ENCODE measurements around the gene AOX1. TPM values are rescaled to one million over a fixed set of nuclear protein-coding genes. Genes with fewer than 3 reads are reported as not detected.
"Not testable (repeated sequence)": the region's sequence is repeated elsewhere in the genome, so short reads cannot be mapped to it uniquely, and the experiment has no call there.

AOX1 gene
- total RNA-seq, 2 experiments from 2014 or later, result 0.20 TPM; not detected in 1

DNA sequence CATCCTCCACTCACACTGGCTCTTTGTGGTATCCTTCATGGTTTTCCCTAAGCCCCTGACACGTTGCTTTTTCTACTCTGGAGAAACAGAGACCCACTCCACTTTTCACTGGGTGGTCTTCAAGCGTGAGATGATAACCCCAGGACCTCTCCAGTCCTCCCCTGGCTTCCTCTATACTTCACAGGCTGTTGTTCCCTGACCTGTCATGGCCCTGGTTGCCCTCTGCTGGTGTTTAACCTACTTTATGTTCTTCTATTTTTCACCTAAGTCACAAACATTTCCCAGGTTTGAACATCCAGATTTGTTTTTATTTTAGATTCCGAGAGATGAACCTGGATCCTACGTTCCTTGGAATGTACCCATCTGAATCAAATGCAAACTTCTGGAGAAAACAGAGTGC is 84.5 kb downstream of the AOX1 start:
- no peak for ATAC-seq
- CTCF ChIA-PET, result no interaction called here
- DNase-seq, result no peak
- Mint-ChIP-seq H3K4me3 (no peak overlapping the region), H3K4me1 (peaks cover 5% of the 10 kb centered on the region), H3K27ac (no peak overlapping the region), H3K9me3 (ENCODE audit: low read depth) (no peaks in the 10 kb centered on the region), H3K27me3 (peaks cover 13% of the 10 kb centered on the region), H3K36me3 (no peaks in the 10 kb centered on the region)

DNA sequence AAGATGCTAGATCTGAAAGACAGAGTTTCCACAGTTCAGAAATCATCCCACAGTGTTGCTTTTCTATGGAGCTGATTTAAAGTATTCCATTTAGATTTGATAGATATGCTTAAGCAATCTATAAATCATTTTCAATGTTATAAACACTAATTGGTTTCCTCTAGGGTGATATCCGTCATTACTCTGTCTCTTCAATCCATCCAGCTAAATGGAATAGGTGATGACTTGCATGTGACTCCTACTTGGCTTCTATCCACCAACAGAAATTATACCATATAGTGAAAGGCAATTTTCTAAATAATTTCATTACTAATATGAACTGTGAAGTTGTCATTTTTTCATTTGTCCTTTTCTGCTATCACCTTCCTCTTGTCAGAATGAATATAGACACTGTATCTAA is 84.9 kb downstream of the AOX1 start:
- no peak for DNase-seq
- Mint-ChIP-seq H3K27ac (no peak overlapping the region), H3K4me3 (no peak overlapping the region), H3K4me1 (peaks cover 5% of the 10 kb centered on the region), H3K36me3 (no peaks in the 10 kb centered on the region), H3K9me3 (ENCODE audit: low read depth) (no peaks in the 10 kb centered on the region), H3K27me3 (peaks cover 13% of the 10 kb centered on the region)
- CTCF ChIA-PET, result no interaction called here
- ATAC-seq, result no peak

DNA sequence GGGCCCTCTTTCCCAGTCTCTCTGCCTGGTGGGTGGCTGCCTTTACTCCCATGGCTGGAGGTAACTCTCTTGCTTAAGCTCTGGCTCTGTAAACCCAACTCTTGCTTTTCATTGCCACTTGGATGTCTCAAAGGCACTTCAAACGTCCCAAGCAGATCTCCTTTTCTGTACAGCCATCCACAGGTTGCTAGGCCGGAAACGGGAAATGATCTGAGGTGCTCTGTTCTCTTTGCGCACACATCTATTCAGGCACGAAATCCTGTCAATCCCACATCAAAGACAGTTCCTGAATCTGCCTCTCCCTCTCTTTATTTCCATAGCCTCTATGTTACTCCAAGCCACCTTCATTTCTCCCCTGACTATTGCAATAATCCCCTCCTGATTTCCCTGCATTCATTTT is 87.4 kb downstream of the AOX1 start:
- H3K4me1 Mint-ChIP-seq, result peaks cover 5% of the 10 kb centered on the region

DNA sequence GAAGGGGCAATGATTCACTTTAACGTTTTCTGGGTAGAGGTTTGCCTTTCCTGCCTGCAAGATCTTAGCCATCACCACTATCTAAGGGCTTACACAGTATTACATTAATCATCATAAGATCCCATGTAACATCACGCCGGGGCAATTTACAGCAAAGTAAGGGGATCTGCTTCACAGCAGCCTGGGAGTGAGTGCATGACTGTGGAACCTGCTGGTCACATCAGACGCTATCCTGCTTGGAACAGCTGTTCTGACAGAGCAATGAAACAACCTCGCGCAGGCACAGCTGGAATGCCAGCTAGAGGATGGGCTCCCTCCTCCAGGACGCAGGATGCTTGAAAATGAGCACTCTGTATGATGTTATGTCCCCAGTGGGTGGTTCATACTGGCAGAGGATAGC is 89.0 kb downstream of the AOX1 start:
- H3K36me3 Mint-ChIP-seq, result no peaks in the 10 kb centered on the region
- no peak overlapping the region for H3K4me3 Mint-ChIP-seq
- CTCF ChIA-PET, result no interaction called here
- no peak for DNase-seq
- peaks cover 5% of the 10 kb centered on the region for H3K4me1 Mint-ChIP-seq
- no peaks in the 10 kb centered on the region for H3K9me3 Mint-ChIP-seq (ENCODE audit: low read depth)
- peaks cover 27% of the 10 kb centered on the region for H3K27me3 Mint-ChIP-seq
- ATAC-seq, result no peak
- H3K27ac Mint-ChIP-seq, result no peak overlapping the region

More for the DNA sequence above, 87.4 kb downstream of the AOX1 start:
- no peak overlapping the region for H3K4me3 Mint-ChIP-seq
- no peak for ATAC-seq
- H3K27ac Mint-ChIP-seq, result no peak overlapping the region
- H3K27me3 Mint-ChIP-seq, result peaks cover 20% of the 10 kb centered on the region
- H3K9me3 Mint-ChIP-seq (ENCODE audit: low read depth), result no peaks in the 10 kb centered on the region
- CTCF ChIA-PET, result no interaction called here
- no peak for DNase-seq
- H3K36me3 Mint-ChIP-seq, result no peaks in the 10 kb centered on the region

DNA sequence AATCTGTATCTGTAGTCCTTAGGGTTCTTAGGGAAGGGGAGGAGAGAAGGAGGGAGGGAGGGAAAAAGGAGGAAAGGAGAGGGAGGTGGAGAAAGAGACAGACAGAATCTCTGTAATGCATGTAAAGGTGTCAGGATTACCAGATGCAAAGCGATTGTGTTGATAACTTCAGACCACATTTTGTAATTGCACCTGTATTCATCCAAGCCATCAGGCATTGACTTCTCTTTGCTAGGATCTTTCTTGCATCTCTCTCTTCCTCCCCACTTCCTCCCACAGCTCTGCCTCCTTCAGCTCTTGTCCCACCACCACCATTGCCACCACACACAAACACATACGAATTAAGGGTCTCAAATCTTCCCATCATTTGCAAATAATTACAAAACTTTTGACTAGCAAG is 91.4 kb downstream of the AOX1 start:
- H3K4me1 Mint-ChIP-seq, result peaks cover 5% of the 10 kb centered on the region
- no peak for ATAC-seq
- no peak for DNase-seq
- CTCF ChIA-PET, result interaction anchor here (1.6 kb wide), 1 partner anchor 10 kb away, joined by 4 read pairs; no protein-coding TSS in a partner anchor
- H3K9me3 Mint-ChIP-seq (ENCODE audit: low read depth), result no peaks in the 10 kb centered on the region
- H3K27me3 Mint-ChIP-seq, result peaks cover 28% of the 10 kb centered on the region
- H3K4me3 Mint-ChIP-seq, result no peak overlapping the region
- no peaks in the 10 kb centered on the region for H3K36me3 Mint-ChIP-seq
- no peak overlapping the region for H3K27ac Mint-ChIP-seq

DNA sequence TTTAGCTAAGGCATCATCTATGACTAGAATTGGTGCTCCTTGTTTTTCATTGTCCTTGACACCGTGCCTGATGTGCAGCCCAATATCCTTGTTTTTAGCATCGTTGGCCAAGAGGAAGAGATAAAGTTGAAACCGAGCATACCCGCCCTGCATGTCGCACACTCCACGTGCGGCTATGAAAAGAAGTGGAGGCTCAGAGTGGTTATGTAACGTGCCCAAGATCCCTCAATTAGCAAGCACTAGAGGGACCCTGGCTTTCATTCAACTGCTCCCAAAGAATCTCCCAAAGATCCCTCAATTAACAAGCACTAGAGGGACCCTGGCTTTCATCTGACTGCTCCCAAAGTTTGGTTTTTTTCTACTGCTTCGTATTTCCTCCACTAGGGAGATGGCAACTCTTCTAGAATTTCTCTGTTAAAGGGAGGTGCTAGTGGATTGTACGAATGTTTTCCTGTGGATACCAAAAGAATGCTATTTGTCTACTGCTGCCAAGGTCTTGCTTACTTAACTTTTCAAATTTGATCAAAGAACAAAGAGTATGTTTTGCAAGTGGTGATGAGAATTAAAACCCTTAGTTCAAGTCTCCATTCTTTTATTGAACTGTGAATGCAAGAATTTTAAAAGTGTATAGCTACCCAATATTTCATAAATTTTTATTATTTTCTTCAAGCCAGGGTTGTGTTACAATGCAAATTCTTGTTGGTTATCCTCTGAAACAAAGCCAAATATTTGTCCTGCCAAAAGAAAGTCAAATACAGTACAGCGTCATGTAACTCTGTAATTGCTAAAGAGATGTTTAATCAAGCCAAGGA is 92.1 kb downstream of the AOX1 start:
- Mint-ChIP-seq H3K9me3 (ENCODE audit: low read depth) (no peaks in the 10 kb centered on the region), H3K27ac (no peak overlapping the region), H3K27me3 (peaks cover 24% of the 10 kb centered on the region), H3K4me3 (no peak overlapping the region), H3K4me1 (peaks cover 5% of the 10 kb centered on the region), H3K36me3 (no peaks in the 10 kb centered on the region)
- no peak for ATAC-seq
- no peak for DNase-seq
- CTCF ChIA-PET, result interaction anchor here (1.6 kb wide), 1 partner anchor 11 kb away, joined by 4 read pairs; no protein-coding TSS in a partner anchor

DNA sequence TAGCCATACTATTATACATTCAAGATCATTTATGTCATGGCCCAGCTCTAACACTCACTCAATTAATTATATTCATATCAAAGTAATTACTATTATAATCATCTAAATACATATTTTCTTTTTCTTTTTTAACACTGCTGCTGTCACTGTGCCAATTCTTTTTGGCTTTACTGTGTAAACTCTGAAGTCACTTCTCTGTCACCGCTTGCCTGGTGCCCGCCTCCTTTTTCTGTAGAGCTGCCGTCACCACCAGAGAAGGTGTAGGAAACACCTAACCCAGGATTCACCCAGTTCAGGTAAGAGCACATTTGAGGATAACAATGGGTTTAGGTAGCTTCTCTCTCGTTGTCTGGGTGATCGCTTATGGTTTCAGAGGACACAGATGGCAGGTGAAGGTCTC is 93.3 kb downstream of the AOX1 start:
- Mint-ChIP-seq H3K4me1 (no peaks in the 10 kb centered on the region), H3K27ac (no peak overlapping the region), H3K27me3 (peaks cover 19% of the 10 kb centered on the region), H3K4me3 (no peak overlapping the region), H3K9me3 (ENCODE audit: low read depth) (no peaks in the 10 kb centered on the region), H3K36me3 (no peaks in the 10 kb centered on the region)
- ATAC-seq (no peak), DNase-seq (no peak)
- CTCF ChIA-PET, result no interaction called here

DNA sequence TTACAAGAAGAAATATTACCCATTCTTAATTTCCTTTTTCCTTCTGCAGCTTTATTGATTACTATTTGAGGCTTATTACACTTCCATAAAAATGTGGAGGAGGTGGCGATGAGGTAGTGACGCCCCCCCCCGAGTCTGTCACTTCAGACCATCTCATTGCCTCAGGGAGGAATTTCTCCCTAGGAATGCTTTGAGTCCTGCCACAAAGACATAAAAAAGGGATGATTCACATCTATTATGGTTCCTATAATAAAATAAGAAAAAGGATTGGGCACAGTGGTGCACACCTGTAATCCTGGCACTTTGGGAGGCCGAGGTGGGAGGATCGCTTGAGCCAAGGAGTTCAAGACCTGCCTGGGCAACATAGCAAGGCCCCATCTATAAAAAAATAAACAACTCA is 93.7 kb downstream of the AOX1 start:
- H3K4me1 Mint-ChIP-seq, result no peaks in the 10 kb centered on the region
- H3K9me3 Mint-ChIP-seq (ENCODE audit: low read depth), result no peaks in the 10 kb centered on the region
- CTCF ChIA-PET, result no interaction called here
- no peak overlapping the region for H3K27ac Mint-ChIP-seq
- H3K4me3 Mint-ChIP-seq, result no peak overlapping the region
- peaks cover 19% of the 10 kb centered on the region for H3K27me3 Mint-ChIP-seq
- DNase-seq (no peak), ATAC-seq (no peak)
- no peaks in the 10 kb centered on the region for H3K36me3 Mint-ChIP-seq

DNA sequence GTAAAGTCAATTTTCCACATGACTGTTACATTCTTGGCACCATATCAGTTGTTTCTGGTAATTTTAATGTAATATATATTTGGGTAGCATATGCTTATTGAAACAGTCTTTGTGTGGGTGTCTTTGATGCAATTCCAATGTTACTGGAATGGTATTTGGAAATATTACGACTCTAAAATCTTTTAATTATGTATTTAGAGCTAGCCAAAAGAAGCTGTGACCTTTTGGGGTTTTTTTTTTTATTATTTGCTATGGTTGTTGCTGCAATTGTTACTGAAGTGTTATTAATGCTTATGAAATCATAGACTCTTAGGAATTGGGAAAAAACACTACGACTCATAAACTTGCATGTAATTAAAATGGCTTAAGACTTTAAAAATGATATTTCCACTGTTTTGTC is 95.9 kb downstream of the AOX1 start:
- CTCF ChIA-PET, result no interaction called here
- no peaks in the 10 kb centered on the region for H3K36me3 Mint-ChIP-seq
- no peak overlapping the region for H3K4me3 Mint-ChIP-seq
- H3K27ac Mint-ChIP-seq, result no peak overlapping the region
- H3K4me1 Mint-ChIP-seq, result no peaks in the 10 kb centered on the region
- ATAC-seq (no peak), DNase-seq (no peak)
- no peaks in the 10 kb centered on the region for H3K9me3 Mint-ChIP-seq (ENCODE audit: low read depth)
- peaks cover 19% of the 10 kb centered on the region for H3K27me3 Mint-ChIP-seq

DNA sequence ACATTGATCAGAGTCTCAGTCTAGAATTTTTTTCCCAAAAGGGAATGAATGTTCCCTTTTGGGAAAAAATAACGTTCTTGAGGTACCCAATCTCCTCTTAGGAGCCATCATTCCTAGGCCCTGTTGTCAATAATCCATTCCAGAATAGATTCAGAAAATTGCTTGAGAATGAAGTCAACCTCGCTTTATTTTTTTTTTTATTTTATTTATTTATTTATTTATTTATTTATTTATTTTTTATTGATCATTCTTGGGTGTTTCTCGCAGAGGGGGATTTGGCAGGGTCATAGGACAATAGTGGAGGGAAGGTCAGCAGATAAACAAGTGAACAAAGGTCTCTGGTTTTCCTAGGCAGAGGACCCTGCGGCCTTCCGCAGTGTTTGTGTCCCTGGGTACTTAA is 96.6 kb downstream of the AOX1 start:
- not testable (repeated sequence) for H3K4me1 Mint-ChIP-seq, H3K36me3 Mint-ChIP-seq

DNA sequence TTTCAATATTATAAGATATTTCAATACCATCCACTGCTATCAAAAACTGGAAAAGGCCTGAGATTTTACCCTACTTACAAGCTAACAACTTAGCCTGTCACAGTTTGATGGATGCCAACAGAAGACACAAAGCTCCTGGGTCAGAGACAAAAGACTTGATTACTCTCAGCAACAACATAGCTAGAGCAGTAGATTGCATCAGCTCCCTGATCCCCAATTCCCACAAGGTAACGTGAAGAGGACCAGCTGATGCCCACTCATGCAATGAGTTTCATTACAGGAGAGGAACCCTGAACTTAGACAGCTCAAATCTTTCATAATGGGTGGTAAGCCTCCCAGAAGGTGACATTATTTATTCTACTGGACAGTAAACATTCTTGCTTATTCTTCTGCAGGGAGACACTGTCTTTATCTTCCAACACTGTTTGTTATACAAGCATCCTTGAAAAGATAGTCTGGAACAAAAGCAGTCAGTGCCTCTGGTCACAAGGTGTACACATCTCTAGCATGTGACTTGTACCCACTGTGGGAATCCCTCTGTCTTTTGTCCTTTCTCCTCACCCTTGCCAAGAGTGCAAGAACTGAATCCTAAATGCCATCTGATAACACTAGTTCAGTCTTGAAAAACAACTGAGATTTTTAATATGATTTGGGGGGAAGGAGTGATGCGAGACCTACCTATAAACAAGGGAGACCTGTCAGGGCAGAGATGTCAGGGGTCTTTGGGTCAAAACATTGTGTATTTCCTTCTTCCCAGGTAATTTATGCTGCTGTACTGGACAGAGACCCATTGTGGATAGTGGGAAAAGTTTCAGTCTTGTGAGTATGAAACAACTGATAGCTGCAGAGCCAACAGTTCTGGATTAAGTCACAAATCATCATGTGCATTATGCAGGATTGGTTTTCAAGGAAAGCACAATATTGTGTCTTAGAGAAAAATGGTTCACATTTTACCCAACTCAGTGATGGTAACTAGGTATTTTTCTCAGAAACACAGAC is 102.4 kb downstream of the AOX1 start:
- H3K27me3 Mint-ChIP-seq, result peaks cover 3% of the 10 kb centered on the region
- ATAC-seq (no peak), DNase-seq (no peak)
- no peaks in the 10 kb centered on the region for H3K9me3 Mint-ChIP-seq (ENCODE audit: low read depth)
- H3K27ac Mint-ChIP-seq, result no peak overlapping the region
- peaks cover 2% of the 10 kb centered on the region for H3K4me1 Mint-ChIP-seq
- no peaks in the 10 kb centered on the region for H3K36me3 Mint-ChIP-seq
- H3K4me3 Mint-ChIP-seq, result no peak overlapping the region
- CTCF ChIA-PET, result no interaction called here

More for the DNA sequence above, 96.6 kb downstream of the AOX1 start:
- peaks cover 19% of the 10 kb centered on the region for H3K27me3 Mint-ChIP-seq
- ATAC-seq; H3K4me3 Mint-ChIP-seq; DNase-seq; H3K27ac Mint-ChIP-seq; CTCF ChIA-PET; H3K9me3 Mint-ChIP-seq (ENCODE audit: low read depth): not testable (repeated sequence)

DNA sequence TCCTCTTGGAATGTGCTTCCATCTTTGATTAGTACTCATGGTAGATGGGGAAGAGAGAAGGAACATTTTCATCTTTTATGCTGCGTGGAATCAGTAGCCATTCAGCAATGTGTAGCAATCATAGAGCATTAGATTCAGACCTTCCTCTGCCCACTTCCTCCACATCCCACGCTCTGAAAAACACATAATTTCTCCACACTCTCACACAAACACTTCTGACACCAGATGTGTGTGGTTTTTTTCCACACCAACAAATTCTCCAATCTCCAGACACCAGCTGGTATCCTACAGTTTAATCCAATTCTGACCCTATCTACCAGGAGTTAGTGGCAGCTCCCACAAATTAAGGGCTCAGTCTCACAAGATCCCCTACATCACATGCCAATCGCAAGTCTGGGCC is 103.3 kb downstream of the AOX1 start:
- ATAC-seq (no peak), DNase-seq (no peak)
- Mint-ChIP-seq H3K4me3 (no peak overlapping the region), H3K27me3 (peaks cover 3% of the 10 kb centered on the region), H3K27ac (no peak overlapping the region), H3K9me3 (ENCODE audit: low read depth) (no peaks in the 10 kb centered on the region), H3K36me3 (no peaks in the 10 kb centered on the region), H3K4me1 (peaks cover 2% of the 10 kb centered on the region)
- CTCF ChIA-PET, result no interaction called here

DNA sequence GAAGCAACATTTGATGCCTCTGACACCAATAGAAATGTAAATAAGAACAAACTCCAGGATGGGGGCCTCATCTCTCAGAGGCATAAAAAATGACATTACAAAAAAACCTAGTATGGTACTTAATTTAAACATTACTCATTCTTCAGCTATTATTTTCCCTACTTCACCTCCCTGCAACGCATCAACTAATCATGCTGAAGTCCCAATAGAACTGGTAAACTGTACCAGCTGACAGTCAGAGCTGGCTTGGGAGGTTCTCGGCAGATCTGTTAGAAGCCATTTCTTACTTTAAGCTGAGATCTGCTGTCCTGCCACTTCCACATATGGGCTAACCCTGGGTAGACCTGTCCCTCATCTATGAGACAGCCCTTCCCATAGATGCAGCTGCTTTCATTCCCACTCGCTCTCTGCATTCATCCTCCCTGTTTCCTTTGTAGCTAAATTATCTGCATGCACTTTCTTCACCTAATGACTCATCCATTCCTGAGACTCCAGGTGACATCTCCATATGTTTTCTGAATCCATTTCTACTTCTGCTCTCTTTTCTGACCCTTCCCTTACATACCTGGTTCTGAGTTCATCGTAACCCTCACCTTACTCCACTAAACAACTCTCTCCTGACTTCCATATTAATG is 108.1 kb downstream of the AOX1 start:
- Mint-ChIP-seq H3K36me3 (no peaks in the 10 kb centered on the region), H3K4me3 (no peak overlapping the region), H3K4me1 (peaks cover 2% of the 10 kb centered on the region), H3K9me3 (ENCODE audit: low read depth) (no peaks in the 10 kb centered on the region), H3K27me3 (no peaks in the 10 kb centered on the region), H3K27ac (no peak overlapping the region)
- DNase-seq (no peak), ATAC-seq (no peak)
- CTCF ChIA-PET, result interaction anchor here (0.6 kb wide), 1 partner anchor 148 kb away, joined by 3 read pairs; no protein-coding TSS in a partner anchor

Measured in activated CD8-positive, alpha-beta memory T cell treated with anti-CD3 and anti-CD28 coated beads, Interleukin-2, amount 10 ng/mL, durations not matched to agents 7 days and 5 days (primary cell).